Stimulated activated CD4-positive, alpha-beta T cell treated with anti-CD3 and anti-CD28 coated beads, Interleukin-4, amount 100 ng/mL, for 48 hours (primary cell): Measurements from ENCODE around the gene COL16A1.
A peak's percentile ranks its signal among the peaks of the same experiment; 100 is the strongest.

Experiments
- DNase-seq, 2 donors: peaks; one replicate each; pipeline ENCODE4 v3.0.0-alpha.2; 2020; ENCODE audit warnings: low read depth in 2 of 2

COL16A1 gene

GRCh38 chr1:31703431-31704270 is at the start of gene COL16A1:
Gene COL16A1 (minus strand): TSS chr1:31704017. CDS start chr1:31702193, 1,824 bp downstream.
- DNase-seq: no peak

DNA sequence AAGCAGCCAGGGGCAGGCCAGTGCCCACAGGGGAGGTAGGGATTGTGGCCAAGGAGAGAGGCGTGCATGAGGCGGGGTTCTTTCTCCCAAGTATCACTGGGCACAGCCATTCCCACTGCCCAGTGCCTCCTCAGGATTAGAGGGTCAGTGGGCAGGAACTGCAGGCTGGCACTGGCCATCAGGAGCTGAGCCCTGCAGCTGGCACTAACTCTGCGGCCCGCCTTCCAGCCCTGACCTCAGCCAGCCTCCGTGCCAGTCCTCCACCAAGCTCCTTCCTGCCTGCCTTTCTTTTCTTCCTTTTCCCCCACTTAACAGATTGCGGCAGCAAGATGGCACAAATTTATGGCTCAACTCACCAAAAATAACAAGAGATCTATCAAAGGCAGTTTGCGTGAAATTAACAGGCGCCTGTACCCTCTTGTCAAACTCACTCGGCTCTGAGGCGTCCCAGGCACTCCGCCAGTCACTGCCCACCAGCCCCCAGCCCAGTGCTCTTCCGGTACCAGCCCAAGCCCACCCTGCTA is 49.2 kb upstream of the COL16A1 start:
- DNase-seq: no peak

DNA sequence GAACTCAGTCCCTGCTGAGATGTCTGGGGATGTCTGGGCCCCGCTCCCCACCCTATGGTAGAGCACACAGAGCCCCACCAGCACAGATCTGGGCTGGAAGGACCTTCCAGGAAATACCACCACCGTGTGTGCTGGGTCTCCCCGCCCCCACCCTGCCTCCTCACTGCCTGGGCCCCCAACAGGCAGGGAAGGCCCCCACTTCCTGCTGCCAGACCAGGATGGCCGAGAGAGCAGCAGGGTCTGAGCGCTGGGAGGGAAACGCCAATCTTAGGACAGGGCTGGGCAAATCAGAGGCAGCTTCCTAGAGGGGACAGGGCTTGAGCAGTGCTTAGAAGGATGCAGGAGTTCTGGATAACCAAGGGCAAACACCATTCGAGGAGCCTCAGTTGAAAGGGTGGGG is 48.4 kb upstream of the COL16A1 start:
- DNase-seq: no peak

- no peak for DNase-seq
Measured at GRCh38 chr1:31751822-31752241, 48.0 kb upstream of the COL16A1 start.

DNA sequence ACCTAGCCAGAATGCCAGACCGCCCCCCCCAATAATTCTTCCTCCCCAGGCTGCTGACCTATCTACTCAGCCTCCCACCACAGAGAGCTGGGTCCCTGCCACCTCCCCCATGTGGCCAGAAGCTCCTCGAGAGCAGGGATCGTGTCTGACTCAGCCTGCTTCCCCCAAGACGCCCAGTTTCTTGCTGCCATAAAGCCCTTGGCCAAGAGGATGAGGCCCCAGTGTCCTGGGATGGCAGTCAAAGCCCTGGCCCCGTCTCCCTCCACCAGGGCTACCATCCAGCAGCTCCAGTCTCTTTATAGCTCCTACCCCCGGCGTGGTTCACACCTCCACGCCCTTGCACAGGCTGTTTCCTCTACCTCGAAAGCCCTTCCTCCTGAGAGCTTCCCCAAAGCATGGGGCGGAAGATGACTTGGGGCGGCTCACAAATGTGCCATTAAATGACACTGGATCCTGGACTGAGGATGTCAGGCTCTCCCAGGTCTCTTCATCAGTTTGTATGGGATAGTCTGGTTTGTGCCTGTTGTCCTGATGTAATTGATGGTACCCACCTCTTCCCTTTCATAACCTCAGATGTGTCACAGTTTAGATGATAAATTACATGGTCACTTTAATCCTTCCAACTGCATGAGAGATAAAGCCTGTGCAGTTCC is 47.2 kb upstream of the COL16A1 start:
- no peak for DNase-seq

DNA sequence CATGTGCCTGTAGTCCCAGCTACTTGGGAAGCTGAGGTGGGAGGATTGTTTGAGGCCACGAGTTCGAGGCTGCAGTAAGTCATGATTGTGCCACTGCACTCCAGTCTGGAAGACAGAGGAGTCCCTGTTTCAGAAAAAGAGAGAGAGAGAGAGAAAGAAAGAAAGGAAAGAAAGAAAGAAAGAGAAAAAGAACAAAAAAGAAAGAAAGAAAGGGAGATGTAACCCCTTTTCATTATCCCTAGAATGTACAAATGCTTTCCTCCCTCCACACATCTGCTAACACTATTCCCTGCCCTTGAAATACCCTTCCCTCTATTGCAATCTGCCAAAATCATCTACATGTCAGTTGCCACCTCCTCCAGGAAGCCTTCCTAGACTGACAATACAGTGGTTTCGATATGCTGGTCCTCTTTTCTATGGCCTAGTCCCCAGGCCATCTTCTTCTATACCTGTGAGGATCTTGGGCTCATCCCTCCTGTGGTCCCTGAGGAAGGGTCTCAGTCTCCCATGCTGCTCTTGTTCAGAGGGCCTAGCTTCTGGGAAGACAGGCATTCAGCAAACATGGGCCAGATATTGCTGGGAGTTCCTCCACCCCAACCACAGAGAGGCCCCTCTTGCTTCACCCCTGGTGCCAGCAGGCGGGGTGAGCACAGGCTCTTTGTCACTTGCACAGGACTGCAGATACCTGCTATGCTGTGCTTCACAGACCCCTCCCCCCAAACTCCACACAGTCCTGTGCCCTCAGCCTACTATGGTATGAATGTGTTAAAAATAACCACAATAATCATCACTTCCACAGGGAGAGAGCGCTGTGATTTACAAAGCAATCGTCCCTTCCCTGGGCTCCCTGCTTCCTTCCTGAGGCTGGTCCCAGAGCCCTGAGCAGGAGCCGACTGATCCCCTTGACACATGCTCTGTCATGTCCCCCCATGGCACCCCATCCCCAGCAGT is 46.2 kb upstream of the COL16A1 start:
- no peak for DNase-seq

DNA sequence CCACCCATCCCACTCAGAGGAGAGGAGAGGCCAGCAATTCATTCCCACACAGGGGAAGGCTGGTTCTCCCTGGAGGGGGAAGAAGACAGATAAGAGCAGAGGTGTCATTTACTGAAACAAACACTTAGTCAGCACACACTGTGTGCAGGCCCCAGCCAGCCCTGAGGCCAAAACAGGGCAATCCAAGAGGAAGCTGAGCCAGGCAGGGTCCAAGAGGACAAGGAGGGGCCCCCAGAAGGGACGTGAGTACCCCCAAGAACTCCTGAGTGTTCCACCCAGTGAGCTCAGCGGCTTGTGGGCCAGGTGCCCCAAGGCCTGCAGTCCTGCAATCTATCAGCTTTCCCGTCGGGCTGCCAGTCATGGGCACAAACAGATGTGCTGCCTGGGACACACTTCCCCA is 44.5 kb upstream of the COL16A1 start:
- no peak for DNase-seq

DNA sequence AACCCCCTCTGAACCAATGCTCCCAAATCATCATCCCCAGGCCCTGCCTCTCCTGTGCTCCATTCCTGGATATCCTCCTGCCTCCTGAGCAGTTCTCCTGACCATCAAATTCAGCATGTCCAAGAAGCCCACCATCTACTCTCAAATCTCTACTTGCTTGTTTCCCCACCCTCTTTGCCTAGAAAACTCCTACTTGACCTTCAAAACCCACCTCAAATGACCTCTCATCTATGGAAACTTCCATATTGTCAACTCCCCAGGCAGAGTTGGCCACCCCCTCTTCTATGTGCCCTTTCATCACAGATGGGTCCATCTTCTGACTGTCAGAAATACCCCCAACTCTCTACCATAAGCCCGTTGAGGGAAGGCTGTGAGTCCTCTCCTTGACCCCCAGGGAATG is 43.5 kb upstream of the COL16A1 start:
- DNase-seq: no peak

GRCh38 chr1:31746687-31747086 is 42.9 kb upstream of the COL16A1 start:
- no peak for DNase-seq

DNA sequence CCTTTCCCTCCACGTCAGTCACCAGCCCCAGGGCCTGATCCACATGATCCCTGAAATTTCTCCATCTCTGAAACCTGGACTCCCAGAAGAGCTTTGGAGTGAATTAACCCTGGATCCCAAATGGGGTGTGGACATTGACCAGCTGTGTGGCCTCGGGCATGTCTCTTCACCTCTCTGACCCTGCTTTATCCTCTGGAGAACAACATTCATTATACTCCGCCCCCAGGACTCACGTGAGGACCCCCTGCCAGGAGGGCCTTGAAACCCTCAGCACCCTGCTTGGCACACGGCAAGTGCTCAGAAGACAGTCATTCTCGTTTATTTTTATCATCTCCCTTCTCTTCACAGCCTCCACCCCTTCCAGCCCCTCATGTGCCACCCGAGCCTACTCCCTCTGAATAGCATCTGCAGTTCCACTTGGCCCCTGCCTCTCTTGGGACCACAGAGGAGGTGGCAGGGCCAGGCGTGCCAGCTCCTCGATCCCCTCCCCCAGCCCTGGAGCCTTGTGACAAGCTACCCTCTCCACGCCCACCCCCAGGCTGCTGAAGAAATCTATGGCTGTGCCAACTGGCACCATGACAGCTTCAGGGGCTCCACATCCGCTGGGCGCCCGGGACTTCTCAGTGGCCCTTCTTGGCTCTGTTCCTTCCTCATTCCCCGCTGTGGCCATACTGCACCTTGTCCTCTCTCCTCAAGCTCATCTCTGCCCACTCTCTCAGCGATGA is 42.3 kb upstream of the COL16A1 start:
- no peak for DNase-seq

DNA sequence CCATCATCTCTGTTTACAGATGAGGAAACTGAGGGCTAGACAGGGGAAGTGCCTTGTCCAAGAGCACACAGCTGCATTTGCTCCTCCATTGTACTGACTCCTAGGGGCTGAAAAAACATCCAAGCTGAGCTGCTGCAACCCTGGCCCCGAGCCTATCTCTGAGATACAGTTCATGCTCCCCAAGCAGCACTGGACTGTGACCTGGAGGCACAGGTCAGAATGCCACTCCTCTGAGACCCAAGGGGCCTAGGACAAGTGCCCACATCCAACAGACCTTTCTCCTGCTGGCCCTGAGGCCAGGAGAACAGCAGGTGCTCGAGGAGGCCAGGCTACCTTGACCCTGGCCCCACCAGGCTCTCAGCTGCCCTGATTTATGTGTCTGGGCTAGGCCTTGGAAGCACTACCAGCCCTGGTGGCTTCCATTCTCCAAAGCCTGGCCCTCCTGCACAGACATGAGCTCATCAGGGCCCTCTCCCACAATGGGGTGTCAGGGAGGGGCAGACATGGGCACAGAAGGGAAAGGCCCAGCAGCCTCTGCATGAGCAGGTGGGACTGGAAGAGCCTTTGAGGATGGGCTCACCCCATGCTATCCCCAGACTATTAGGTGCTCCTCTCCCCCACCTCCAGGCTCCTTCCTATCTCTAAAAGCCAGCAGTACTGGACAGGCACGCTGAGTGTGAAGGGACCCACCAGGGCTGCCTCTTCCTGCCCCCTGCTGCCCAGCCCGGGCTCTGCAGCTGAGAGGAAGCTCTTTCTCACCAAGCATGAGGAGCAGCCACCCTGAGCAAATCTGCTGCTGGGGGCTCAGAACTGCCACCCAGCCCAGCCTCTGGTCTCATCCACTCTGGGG is 41.5 kb upstream of the COL16A1 start:
- DNase-seq: peak; percentile 56 to 57

DNA sequence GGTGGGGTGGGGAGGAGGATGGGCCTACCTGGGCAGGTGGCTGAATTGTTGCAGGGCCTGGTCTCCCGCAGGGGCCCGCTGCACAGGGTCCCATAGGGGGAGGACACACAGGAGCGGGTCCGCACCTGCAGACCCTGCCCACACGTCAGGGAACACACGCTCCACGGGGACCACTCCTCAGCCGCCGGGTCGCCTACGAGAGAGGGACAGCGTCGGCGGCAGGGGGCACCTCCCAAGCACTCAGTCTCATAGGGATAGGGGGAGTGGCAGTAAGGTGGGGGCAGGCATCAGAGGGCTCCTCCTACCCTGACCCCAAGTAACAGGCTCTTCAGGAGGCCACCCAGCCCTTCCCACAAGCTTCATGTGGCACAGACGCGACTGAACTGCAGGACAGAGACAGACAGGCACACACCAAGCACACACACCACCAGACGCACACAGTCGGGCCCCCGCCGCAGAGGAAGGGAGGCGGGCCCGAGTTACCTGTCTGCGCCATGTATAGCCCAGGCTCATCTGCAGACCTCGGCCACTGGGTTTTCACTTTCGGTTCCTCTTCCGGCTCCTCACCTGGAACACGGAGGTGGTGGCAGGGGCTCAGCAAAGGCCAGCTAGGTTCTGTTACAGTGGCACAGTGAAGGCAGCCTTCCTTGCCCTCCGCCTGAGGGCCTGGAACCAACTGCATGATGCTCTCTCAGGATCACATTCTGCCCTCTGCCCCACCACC is 40.5 kb upstream of the COL16A1 start:
- no peak for DNase-seq

DNA sequence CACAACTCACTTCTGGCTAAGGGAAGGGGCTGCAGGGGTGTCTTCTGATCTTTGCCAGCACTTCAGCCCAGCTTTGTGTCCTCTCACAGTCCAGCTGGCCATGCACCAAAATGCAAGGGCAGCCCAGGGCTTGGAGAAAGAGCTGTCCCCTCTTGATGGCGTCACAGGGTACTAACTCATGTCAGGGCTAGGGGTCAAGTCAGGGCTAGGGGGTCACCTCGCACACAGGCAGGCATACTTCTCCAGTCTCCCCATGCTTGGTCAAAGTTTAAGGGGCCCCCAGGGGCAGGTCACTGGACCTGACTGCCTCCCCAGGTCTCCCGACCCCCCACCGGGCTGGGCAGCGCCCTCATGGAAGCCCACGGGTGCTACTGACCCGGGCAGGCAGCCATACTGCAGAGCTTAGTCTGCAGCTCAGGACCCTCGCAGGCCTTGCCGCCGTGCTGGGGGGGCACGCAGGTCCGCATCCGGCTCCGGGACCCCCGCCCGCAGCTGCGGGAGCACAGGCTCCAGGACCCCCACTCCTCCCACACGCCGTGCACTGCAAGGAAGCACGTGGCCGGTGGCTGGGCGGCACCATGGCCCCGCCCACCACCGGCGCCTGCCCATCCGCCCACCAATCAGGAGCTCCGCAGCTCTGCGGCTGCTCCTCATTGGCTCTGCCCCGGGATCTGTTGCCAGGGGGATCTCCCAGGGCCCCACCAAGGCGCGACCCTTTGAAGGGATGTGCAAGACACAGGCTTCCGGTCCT is 38.8 kb upstream of the COL16A1 start:
- no peak for DNase-seq

DNA sequence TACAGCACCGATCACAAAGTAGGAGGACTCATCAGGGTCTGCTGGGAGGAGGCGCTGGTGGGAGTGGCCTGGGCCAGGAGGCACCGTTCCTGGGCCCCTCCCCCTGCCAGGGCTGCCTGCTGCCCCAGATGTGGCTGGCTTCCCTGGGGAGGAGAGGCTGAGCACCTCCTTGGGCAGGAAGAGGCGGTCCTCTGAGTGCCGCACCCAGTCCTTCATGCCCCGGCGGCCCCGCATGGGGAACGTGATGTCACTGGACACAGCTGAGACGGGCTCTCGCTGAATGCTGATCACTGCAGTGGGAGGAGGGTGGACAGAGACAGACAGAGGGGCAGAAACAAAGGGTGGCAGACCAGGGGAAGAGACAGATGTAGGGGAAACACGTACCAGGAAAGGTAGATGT is 35.5 kb upstream of the COL16A1 start:
- DNase-seq: peak; percentile 34 to 41

DNA sequence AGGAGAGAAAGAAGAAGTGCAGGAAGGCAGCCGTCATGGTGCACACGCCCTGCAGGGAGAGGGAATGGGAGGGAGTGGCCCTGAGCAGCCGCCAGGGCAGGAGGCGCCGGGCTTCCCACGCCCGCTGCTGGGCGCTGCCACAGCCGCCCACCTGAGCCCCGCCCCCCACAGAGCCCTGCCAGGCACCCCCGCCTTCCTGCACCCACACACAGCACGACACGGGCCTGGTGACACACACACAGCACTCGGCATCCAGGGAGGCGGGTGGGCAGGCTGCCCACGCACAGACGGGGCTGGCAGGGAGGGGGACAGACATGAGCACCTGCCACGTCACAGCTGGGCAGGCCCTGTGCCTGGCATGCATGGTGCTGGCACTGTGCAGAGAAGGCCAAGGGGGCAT is 32.9 kb upstream of the COL16A1 start:
- DNase-seq: no peak

- no peak for DNase-seq
Measured at GRCh38 chr1:31735571-31735970, 31.8 kb upstream of the COL16A1 start.

GRCh38 chr1:31734582-31735107 is 30.8 kb upstream of the COL16A1 start:
- DNase-seq: no peak

GRCh38 chr1:31733389-31734219 is 29.8 kb upstream of the COL16A1 start:
- no peak for DNase-seq
